A549 treated with Hydrocortisone at 1 μM for 4 hours (cell line): Measurements from ENCODE around the gene THAP3. TPM values are rescaled to one million over a fixed set of nuclear protein-coding genes. Genes with fewer than 3 reads are reported as not detected.

Experiments
- total RNA-seq: library from RNA; stranded (reverse); fragments of 200-300 nt; extraction: Qiagen RNA extraction; gene quantifications from 5 replicates; pipeline ENCODE4 v1.2.3, GENCODE V29; 2022

Gene THAP3, protein sequence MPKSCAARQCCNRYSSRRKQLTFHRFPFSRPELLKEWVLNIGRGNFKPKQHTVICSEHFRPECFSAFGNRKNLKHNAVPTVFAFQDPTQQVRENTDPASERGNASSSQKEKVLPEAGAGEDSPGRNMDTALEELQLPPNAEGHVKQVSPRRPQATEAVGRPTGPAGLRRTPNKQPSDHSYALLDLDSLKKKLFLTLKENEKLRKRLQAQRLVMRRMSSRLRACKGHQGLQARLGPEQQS
- total RNA-seq: 15.5 to 17.9 TPM (median 16.7 TPM) in 5 replicates

DNA sequence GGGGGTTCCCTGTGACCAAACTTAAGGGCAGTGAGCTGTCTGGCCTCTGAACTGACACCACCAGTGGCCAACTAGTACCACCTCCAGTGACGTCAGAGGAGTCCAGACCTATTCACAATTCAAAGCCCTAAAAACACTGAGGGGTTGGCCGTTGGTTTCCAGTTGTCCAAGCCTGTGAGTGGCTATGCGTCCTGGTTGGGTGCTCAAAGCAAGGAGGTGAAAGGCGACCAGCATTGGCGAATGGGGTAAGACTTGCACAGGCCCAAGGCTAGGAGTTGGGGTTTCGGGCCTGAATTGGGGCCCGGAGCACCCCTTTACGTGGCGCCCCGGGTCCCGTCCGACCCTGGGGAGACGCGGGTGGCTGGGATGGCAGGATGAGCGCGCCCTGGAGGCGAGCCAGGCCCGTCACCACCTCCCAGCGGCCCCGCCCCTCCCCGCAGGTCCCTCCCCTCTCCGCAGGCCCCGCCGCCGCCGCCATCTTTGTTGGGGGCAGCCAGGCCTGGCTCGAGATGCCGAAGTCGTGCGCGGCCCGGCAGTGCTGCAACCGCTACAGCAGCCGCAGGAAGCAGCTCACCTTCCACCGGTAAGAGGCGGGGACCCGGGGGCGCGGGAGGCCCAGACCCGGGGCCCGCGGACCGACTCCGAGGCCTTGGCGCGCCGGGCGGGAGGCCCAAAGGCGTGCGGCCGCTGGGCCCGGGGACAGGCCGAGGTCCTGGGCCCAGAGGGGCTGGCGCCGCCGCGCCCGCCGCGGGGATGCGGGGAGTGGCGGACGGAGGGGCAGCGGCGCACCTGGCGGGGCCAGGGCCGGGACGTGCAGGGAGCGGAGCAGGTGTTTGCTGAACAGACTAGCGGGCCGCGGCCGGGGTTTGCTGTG is at the start of gene THAP3:
TSS of gene THAP3 (plus strand) at position 159 of the 874 bp plus-strand sequence. CDS start at position 510, 351 bp downstream.

GRCh38 chr1:6579374-6580118 is 45.1 kb upstream of the THAP3 start, which contains the start of gene ZBTB48:
Gene ZBTB48, plus strand, starts transcription at chr1:6579994. Its CDS starts 616 bp downstream, at chr1:6580610.

GRCh38 chr1:6602669-6603237 is 21.9 kb upstream of the THAP3 start, which contains the start of gene KLHL21:
Gene KLHL21, minus strand, starts transcription at chr1:6602869. Its CDS starts 52 bp downstream, at chr1:6602817.

GRCh38 chr1:6613361-6614018 is 11.2 kb upstream of the THAP3 start, which contains the start of gene PHF13:
Gene PHF13, plus strand, starts transcription at chr1:6613731. Its CDS starts 336 bp downstream, at chr1:6614067.

Other genes with a start within 250 kb of the THAP3 start
- gene ACOT7, start 231.1 kb upstream of the THAP3 start, total RNA-seq: 80.4 to 101 TPM (median 100 TPM) in 5 replicates
- 3.8 to 5.5 TPM (median 4.9 TPM) in 5 replicates for gene HES2, start 204.9 kb upstream of the THAP3 start, total RNA-seq
- 0.22 to 1.2 TPM (median 0.51 TPM) in 5 replicates for gene ESPN, start 200.1 kb upstream of the THAP3 start, total RNA-seq
- gene TNFRSF25, start 158.7 kb upstream of the THAP3 start, total RNA-seq: 2.5 to 4.0 TPM (median 2.8 TPM) in 5 replicates
- 2.5 to 4.3 TPM (median 3.5 TPM) in 5 replicates for gene PLEKHG5, start 133.2 kb upstream of the THAP3 start, total RNA-seq
- gene NOL9, start 70.4 kb upstream of the THAP3 start, total RNA-seq: 3.6 to 5.2 TPM (median 3.9 TPM) in 5 replicates
- not detected in 5 replicates for gene TAS1R1, start 69.6 kb upstream of the THAP3 start, total RNA-seq
- gene ZBTB48, start 44.9 kb upstream of the THAP3 start, total RNA-seq: 14.4 to 17.1 TPM (median 15.1 TPM) in 5 replicates
- gene KLHL21, start 22.0 kb upstream of the THAP3 start, total RNA-seq: 16.5 to 23.1 TPM (median 19.2 TPM) in 5 replicates
- 7.3 to 9.6 TPM (median 9.2 TPM) in 5 replicates for gene PHF13, start 11.1 kb upstream of the THAP3 start, total RNA-seq
- gene DNAJC11, start 76.9 kb downstream of the THAP3 start, total RNA-seq: 31.0 to 38.5 TPM (median 32.6 TPM) in 5 replicates
- gene CAMTA1, start 160.6 kb downstream of the THAP3 start, total RNA-seq: 59.2 to 70.9 TPM (median 64.2 TPM) in 5 replicates